Tibial artery (tissue), 4 donors: ENCODE data around the gene NEK11.

Experiments
- DNase-seq, 2 donors: peaks; one replicate each; pipeline ENCODE4 v3.0.0-alpha.2; 2019
- H3K27ac ChIP-seq, 2 donors: fragments of 200-600 bp; sonication (generic) in 1 of 2; 1 replicate in 1 of 2; 2 replicates in 1 of 2; pipeline ENCODE4 v1.5.1; 2018 to 2019; ENCODE audit warnings: mild to moderate bottlenecking in 1 of 2
- H3K27me3 ChIP-seq, 2 donors: fragments of 200-600 bp; sonication (generic) in 1 of 2; one replicate each; pipeline versions ENCODE4 v1.5.1 to v1.6.0; 2016 to 2019
- H3K36me3 ChIP-seq, 3 donors: fragments of 200-600 bp; sonication (generic) in 2 of 3; one replicate each; pipeline ENCODE4 v1.5.1; 2016 to 2019; ENCODE audit warnings: mild to moderate bottlenecking in 2 of 3
- H3K4me1 ChIP-seq, 4 donors: fragments of 200-600 bp; sonication (generic) in 2 of 4; 1 replicate in 3 of 4; 2 replicates in 1 of 4; pipeline ENCODE4 v1.5.1; 2016 to 2019
- H3K4me3 ChIP-seq, 2 donors: fragments of 200-600 bp; sonication (generic) in 1 of 2; 1 replicate in 1 of 2; 2 replicates in 1 of 2; pipeline ENCODE4 v1.5.1; 2018 to 2019; ENCODE audit warnings: mild to moderate bottlenecking in 2 of 2
- H3K9me3 ChIP-seq, 3 donors: fragments of 200-600 bp; sonication (generic) in 1 of 3; one replicate each; pipeline ENCODE4 v1.5.1; 2016 to 2019
- intact Hi-C: fragments of 100-400 bp; cut with DNase I; formaldehyde crosslinking; loops from one replicate; pipeline ENCODE4 v1.15.0; 2023; ENCODE audit warnings: low total_unique reads
- TF ChIP-seq, protein P1 (sequence below), 2 experiments: fragments of 200-600 bp in 1 of 2; fragments of 450-650 bp in 1 of 2; IDR thresholded peaks; one replicate each; pipeline ENCODE4 v1.5.1; 2017 to 2019; ENCODE audit warnings: antibody characterized with exemption in 2 of 2, mild to moderate bottlenecking in 1 of 2, moderate library complexity in 1 of 2

Gene NEK11

GRCh38 chr3:131386429-131387165 lies 359.9 kb downstream of the NEK11 start:
- intact Hi-C loops, result loop anchor here (10.0 kb wide), 1 partner anchor 492 kb away; the partner anchor contains the start of gene ATP2C1
- Histone ChIP-seq H3K4me1 (peaks cover 0 to 21% (median 10%) of the 10 kb centered on the region in 4 donors), H3K9me3 (no peaks in the 10 kb centered on the region), H3K4me3 (no peak overlapping the region), H3K27me3 (no peaks in the 10 kb centered on the region), H3K27ac (peak overlapping the region; percentile 2 to 3), H3K36me3 (peaks cover 0 to 27% (median 0%) of the 10 kb centered on the region in 3 donors)
- TF ChIP-seq, protein P1, sequence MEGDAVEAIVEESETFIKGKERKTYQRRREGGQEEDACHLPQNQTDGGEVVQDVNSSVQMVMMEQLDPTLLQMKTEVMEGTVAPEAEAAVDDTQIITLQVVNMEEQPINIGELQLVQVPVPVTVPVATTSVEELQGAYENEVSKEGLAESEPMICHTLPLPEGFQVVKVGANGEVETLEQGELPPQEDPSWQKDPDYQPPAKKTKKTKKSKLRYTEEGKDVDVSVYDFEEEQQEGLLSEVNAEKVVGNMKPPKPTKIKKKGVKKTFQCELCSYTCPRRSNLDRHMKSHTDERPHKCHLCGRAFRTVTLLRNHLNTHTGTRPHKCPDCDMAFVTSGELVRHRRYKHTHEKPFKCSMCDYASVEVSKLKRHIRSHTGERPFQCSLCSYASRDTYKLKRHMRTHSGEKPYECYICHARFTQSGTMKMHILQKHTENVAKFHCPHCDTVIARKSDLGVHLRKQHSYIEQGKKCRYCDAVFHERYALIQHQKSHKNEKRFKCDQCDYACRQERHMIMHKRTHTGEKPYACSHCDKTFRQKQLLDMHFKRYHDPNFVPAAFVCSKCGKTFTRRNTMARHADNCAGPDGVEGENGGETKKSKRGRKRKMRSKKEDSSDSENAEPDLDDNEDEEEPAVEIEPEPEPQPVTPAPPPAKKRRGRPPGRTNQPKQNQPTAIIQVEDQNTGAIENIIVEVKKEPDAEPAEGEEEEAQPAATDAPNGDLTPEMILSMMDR (IDR thresholded peaks at IDR 0.05), result no peak
- peak; percentile 83 for DNase-seq

GRCh38 chr3:131387796-131388489 lies 361.3 kb downstream of the NEK11 start:
- Histone ChIP-seq H3K9me3 (no peaks in the 10 kb centered on the region), H3K4me3 (no peak overlapping the region), H3K27me3 (no peaks in the 10 kb centered on the region), H3K36me3 (peaks cover 0 to 27% (median 0%) of the 10 kb centered on the region in 3 donors), H3K4me1 (peaks cover 0 to 10% (median 2%) of the 10 kb centered on the region in 4 donors), H3K27ac (no peak overlapping the region)
- intact Hi-C loops, result loop anchor here (10.0 kb wide), 1 partner anchor 493 kb away; the partner anchor contains the start of gene ATP2C1
- TF ChIP-seq, protein P1 (IDR thresholded peaks at IDR 0.05), result no peak
- no peak for DNase-seq

DNA sequence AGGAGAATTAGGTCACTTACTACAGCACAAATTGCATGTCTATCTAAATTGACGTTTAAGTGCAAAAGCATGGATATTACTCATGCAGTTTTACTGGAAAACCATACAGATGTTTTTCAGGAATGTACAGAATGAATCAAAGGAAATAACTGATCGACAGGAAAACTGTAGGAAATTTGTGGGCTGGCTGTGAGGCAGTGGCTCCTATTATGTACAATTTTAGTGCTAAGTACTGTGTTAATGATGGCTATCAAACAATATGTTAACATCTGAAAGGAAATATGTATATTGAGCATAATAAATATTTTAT lies 361.8 kb downstream of the NEK11 start:
- Histone ChIP-seq H3K36me3 (peaks cover 0 to 26% (median 0%) of the 10 kb centered on the region in 3 donors), H3K4me3 (no peak overlapping the region), H3K27me3 (no peaks in the 10 kb centered on the region), H3K9me3 (no peaks in the 10 kb centered on the region), H3K4me1 (peaks cover 0 to 7% (median 0%) of the 10 kb centered on the region in 4 donors), H3K27ac (no peak overlapping the region)
- no peak for DNase-seq
- TF ChIP-seq, protein P1 (IDR thresholded peaks at IDR 0.05), result no peak
- intact Hi-C loops, result loop anchor here (10.0 kb wide), 1 partner anchor 494 kb away; the partner anchor contains the start of gene ATP2C1

- TF ChIP-seq, protein P1 (IDR thresholded peaks at IDR 0.05), result no peak
- no peak overlapping the region for H3K27ac ChIP-seq
- no peaks in the 10 kb centered on the region for H3K9me3 ChIP-seq
- H3K36me3 ChIP-seq, result peaks cover 0 to 9% (median 0%) of the 10 kb centered on the region in 3 donors
- DNase-seq, result no peak
- H3K27me3 ChIP-seq, result no peaks in the 10 kb centered on the region
- H3K4me3 ChIP-seq, result no peak overlapping the region
- peaks cover 0 to 7% (median 0%) of the 10 kb centered on the region in 4 donors for H3K4me1 ChIP-seq
- intact Hi-C loops, result no loop called here
These were observed 363.7 kb downstream of the NEK11 start for GRCh38 chr3:131390331-131390730.

- Histone ChIP-seq H3K36me3 (no peaks in the 10 kb centered on the region), H3K27me3 (no peaks in the 10 kb centered on the region), H3K27ac (no peak overlapping the region), H3K9me3 (no peaks in the 10 kb centered on the region), H3K4me1 (no peaks in the 10 kb centered on the region), H3K4me3 (no peak overlapping the region)
- intact Hi-C loops, result no loop called here
- DNase-seq, result no peak
- TF ChIP-seq, protein P1 (IDR thresholded peaks at IDR 0.05), result no peak
These were observed 366.4 kb downstream of the NEK11 start for GRCh38 chr3:131393051-131393450.
